HG03442 (cell line): ENCODE data around the gene LRRC27.
"Not testable (repeated sequence)": the region's sequence is repeated elsewhere in the genome, so short reads cannot be mapped to it uniquely, and the experiment has no call there.

ENCODE experiments used
- ATAC-seq: cut with Tn5 transposase; IDR thresholded peaks from one replicate; pipeline ENCODE4 v1.9.1; 2021; ENCODE audit warnings: mild to moderate bottlenecking, moderate library complexity; ENCODE audit not compliant: unreplicated experiment

The LRRC27 gene

DNA sequence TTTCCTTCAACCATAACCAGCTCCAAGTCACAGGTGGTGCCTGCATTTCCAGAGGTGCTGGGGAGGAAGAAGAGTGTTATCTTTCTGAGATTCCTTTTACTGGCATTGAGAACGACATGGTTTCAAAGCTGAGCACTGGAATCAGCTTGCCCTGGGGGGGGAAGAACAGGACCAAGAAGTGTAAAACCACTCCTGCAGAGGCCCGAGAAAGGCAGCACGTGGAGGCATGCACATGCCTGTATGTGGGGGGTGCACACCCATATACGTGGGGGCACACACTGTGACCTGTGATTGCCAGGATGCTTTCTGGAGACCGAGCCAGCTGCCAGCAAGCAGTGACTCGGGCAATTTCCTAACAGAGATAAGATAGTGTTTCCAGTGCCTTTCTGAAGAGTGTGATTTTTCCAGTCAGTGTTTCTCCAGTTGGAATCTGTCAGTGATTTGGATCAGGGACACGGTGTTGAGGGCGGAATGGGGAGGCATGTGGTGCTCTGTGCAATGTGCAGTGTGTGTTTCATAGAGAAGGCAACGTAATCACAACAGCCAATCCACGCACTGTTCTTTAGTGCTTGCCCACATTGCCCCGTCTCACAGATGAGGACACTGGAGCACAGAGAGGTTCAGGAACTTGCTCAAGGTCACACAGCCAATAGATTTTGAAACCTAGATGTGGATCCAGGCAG, 4.2 kb downstream of the LRRC27 start:
- ATAC-seq = no peak

DNA sequence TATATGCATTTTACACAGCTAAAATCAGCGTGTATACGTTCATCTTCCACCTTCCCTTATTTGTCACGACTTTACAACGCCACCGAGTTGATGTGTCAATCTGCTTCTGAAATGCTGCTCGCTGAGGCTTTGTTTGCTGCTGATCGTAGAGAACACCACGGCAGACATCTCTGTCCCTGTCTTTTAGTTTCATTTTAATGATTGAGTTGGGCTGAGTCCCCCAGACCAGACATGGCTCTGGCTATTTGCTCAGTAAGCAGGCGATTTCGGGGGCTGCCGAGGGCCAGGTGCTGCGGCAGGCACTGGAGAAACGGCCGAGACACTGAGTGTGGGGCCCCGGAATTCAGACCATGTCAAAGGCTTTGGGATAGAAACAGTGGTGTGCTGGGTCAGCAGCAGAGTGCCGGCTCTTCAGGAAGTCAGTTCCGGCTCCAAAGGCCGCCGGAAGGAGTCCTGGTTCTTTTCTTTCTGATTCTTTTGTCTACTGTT, 5.0 kb downstream of the LRRC27 start:
- no peak for ATAC-seq

GRCh38 chr10:132337854-132338253, 5.9 kb downstream of the LRRC27 start:
- ATAC-seq = not testable (repeated sequence)

- no peak for ATAC-seq
Observed at GRCh38 chr10:132338876-132339275, 6.9 kb downstream of the LRRC27 start.

- ATAC-seq = no peak
Observed at GRCh38 chr10:132339276-132339675, 7.3 kb downstream of the LRRC27 start.

- no peak for ATAC-seq
Observed at GRCh38 chr10:132341017-132341416, 9.0 kb downstream of the LRRC27 start.

- ATAC-seq = no peak
Observed at GRCh38 chr10:132341781-132342180, 9.8 kb downstream of the LRRC27 start.

- ATAC-seq = no peak
Observed at GRCh38 chr10:132342553-132342952, 10.6 kb downstream of the LRRC27 start.

GRCh38 chr10:132344386-132344785, 12.4 kb downstream of the LRRC27 start:
- ATAC-seq = no peak

DNA sequence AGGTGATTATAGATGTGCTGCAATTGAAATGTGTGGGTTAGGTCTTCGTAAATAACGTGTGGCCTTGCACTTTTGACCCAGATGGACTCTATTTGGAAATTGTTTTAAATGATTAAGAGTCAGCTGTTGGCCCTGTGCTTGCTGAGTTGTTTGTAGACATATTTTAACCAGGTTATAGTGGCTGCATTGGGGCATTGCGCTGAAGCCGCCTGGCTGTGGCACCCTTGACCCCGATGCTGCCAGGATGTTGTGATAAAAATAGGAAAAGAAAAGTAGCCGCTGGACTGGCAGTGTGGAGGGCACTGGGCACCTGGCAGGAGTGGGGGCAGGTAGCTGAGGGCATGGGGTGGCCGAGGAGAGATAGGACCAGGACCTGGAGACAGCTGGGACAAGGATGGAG, 13.4 kb downstream of the LRRC27 start:
- ATAC-seq = no peak

GRCh38 chr10:132346806-132347205, 14.8 kb downstream of the LRRC27 start:
- no peak for ATAC-seq

DNA sequence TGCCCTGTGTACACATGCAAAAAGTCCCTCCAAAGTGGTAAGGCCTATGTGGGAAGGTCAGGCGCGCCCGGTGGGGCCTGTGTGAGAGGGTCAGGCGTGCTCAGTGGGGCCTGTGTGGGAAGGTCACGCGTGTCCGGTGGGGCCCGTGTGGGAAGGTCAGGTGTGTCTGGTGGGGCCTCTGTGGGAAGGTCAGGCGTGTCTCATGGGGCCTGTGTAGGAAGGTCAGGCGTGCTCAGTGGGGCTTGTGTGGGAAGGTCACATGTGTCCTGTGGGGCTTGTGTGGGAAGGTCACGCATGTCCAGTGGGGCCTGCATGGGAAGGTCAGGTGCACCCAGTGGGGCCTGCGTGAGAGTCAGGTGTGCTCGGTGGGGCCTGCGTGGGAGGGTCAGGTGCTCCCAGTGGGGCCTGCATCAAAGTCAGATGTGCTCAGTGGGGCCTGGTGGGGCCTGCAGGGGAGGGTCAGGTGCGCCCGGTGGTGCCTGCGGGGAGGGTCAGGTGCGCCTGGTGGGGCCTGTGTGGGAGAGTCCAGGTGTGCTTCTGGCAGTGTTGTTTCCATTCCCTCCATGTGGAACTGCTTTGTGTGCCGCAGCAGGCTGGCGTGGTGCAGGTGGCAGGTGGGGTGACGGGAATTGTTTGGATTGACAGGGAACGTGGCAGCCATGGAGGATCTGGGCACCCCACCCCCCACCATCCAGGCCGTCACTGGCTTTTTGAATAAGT, 15.4 kb downstream of the LRRC27 start:
- no peak for ATAC-seq

DNA sequence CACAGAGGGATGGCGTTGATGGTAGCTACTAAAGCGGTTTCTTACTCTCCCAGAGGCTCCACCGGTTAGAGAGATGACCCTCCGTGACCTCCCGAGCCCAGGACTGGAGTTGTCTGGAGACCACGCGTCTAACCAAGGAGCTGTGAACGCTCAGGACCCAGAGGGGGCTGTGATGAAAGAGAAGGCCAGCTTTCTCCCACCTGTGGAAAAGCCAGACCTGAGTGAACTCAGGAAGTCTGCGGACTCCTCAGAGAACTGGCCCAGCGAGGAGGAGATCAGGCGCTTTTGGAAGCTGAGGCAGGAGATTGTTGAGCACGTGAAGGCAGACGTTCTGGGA, 15.9 kb downstream of the LRRC27 start:
- no peak for ATAC-seq

GRCh38 chr10:132349766-132350165, 17.8 kb downstream of the LRRC27 start:
- no peak for ATAC-seq

DNA sequence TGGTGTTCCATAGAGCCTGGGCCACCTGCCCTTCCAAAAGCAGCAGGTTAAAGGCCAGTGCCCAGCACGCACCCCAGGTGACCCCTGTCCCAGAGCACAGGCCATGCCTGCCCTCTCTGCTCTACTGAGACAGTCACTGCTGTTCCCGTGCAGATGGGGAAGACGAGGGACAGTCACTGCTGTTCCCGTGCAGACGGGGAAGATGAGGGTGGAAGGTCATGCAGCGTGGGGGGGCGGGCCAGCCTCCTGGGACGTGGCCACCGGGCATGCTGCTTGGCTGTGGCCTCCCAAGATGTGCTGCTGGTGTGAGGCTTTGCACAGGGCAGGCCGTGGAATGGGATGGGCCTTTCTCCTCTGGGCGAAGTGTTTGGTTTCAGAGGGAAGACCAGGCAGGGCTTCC, 18.4 kb downstream of the LRRC27 start:
- ATAC-seq = no peak

- ATAC-seq = no peak
Observed at GRCh38 chr10:132350946-132351345, 19.0 kb downstream of the LRRC27 start.

DNA sequence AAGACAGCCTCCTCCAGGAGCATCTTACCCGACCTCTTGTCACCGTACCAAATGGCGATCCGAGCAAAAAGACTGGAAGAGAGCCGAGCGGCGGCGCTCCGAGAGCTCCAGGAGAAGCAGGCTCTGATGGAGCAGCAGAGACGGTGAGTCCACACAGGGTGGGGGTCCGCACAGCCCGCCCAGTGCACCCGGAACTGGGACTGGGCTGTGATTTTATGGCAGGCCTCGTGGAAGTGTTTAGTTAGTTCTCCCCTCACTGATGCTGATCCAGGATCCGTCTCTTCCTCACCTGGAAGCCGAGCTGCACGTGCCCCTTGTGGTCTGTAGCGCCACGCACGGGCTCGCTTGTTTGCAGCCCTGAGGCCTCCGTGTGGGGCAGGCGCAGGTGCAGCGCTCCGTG, 19.6 kb downstream of the LRRC27 start:
- ATAC-seq = no peak

GRCh38 chr10:132352462-132353308, 20.7 kb downstream of the LRRC27 start:
- peak; percentile 55 for ATAC-seq

GRCh38 chr10:132353456-132354355, 21.7 kb downstream of the LRRC27 start:
- ATAC-seq = no peak

DNA sequence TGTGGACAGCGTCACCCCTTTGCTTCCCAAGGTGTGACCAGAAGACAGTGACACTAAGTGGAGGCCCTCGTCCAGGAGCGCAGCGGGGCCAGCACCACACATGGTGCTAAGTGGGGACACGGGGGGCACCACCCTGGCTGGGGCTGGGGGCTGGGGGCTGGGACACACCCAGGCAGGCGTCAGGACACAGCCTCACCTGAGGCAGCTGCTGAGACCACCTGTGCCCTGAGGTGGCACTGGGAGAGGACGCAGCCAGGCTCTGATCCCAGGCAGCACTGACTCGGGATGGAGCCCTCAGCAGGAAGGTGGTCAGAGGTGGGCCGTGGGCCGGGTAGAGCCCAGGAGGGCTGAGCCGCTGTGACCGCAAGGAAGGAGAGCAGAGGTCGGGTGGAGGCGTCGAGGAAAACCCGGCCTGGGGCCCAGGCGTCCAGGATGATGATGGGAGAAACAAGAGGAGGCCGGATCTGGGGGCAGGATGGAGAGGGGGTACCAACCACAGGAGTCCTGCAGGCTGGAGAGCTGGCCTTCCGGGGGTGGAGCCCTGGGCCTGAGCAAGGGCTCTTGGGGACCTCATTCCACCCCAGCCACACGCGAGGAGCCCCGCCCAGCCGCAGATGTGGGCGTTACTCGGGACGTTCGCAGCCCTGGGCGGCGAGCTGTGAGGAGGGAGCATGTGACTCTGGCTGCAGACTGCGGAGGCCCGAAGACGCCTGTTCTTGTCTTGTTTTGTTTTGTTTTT, 22.5 kb downstream of the LRRC27 start:
- no peak for ATAC-seq
